ENCODE measurements around the gene CLIC3.

GRCh38 chr9:136964833-136965422, 31.4 kb downstream of the CLIC3 start:
- TF ChIP-seq, protein P1, sequence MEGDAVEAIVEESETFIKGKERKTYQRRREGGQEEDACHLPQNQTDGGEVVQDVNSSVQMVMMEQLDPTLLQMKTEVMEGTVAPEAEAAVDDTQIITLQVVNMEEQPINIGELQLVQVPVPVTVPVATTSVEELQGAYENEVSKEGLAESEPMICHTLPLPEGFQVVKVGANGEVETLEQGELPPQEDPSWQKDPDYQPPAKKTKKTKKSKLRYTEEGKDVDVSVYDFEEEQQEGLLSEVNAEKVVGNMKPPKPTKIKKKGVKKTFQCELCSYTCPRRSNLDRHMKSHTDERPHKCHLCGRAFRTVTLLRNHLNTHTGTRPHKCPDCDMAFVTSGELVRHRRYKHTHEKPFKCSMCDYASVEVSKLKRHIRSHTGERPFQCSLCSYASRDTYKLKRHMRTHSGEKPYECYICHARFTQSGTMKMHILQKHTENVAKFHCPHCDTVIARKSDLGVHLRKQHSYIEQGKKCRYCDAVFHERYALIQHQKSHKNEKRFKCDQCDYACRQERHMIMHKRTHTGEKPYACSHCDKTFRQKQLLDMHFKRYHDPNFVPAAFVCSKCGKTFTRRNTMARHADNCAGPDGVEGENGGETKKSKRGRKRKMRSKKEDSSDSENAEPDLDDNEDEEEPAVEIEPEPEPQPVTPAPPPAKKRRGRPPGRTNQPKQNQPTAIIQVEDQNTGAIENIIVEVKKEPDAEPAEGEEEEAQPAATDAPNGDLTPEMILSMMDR (IDR thresholded peaks at IDR 0.05): no peak
- TF ChIP-seq POLR2A (IDR thresholded peaks at IDR 0.05): no peak
